ENCODE data around the gene ACD. TPM values are rescaled to one million over a fixed set of nuclear protein-coding genes. Genes with fewer than 3 reads are reported as not detected.

ACD gene
- polyA plus RNA-seq, 1 donor from 2014 or later: 48.6 TPM

GRCh38 chr16:67683767-67684166 is 23.7 kb upstream of the ACD start:
- H3K27me3 Mint-ChIP-seq: no peaks in the 10 kb centered on the region
- H3K36me3 Mint-ChIP-seq: peaks cover 3% of the 10 kb centered on the region
- no peak overlapping the region for H3K4me3 Mint-ChIP-seq
- no peak overlapping the region for H3K27ac Mint-ChIP-seq
- peaks cover 21 to 25% (median 22%) of the 10 kb centered on the region in 3 donors for H3K4me1 Mint-ChIP-seq
- no peaks in the 10 kb centered on the region for H3K9me3 Mint-ChIP-seq

- H3K27ac Mint-ChIP-seq: peak overlapping the region in 1 of 3 donors; percentile 59
- peaks cover 10 to 16% (median 14%) of the 10 kb centered on the region in 3 donors for H3K4me1 Mint-ChIP-seq
- H3K27me3 Mint-ChIP-seq: no peaks in the 10 kb centered on the region
- no peak overlapping the region for H3K4me3 Mint-ChIP-seq
- H3K36me3 Mint-ChIP-seq: peaks cover 1% of the 10 kb centered on the region
- H3K9me3 Mint-ChIP-seq: no peaks in the 10 kb centered on the region
These were observed 20.2 kb upstream of the ACD start for GRCh38 chr16:67679935-67680897.

GRCh38 chr16:67678354-67679023 is 18.4 kb upstream of the ACD start:
- H3K36me3 Mint-ChIP-seq: peaks cover 1% of the 10 kb centered on the region
- peaks cover 2 to 14% (median 8%) of the 10 kb centered on the region in 3 donors for H3K4me1 Mint-ChIP-seq
- H3K27ac Mint-ChIP-seq: no peak overlapping the region
- no peak overlapping the region for H3K4me3 Mint-ChIP-seq
- no peaks in the 10 kb centered on the region for H3K27me3 Mint-ChIP-seq
- H3K9me3 Mint-ChIP-seq: no peaks in the 10 kb centered on the region

GRCh38 chr16:67677712-67678111 is 17.7 kb upstream of the ACD start:
- Mint-ChIP-seq H3K27me3 (no peaks in the 10 kb centered on the region), H3K36me3 (peaks cover 1% of the 10 kb centered on the region), H3K27ac (no peak overlapping the region), H3K9me3 (no peaks in the 10 kb centered on the region), H3K4me1 (peaks cover 2 to 13% (median 12%) of the 10 kb centered on the region in 3 donors), H3K4me3 (no peak overlapping the region)

- Mint-ChIP-seq H3K4me3 (peak overlapping the region in 1 of 4 donors; percentile 3), H3K27ac (no peak overlapping the region), H3K4me1 (peaks cover 6 to 16% (median 15%) of the 10 kb centered on the region in 3 donors), H3K27me3 (no peaks in the 10 kb centered on the region), H3K9me3 (no peaks in the 10 kb centered on the region), H3K36me3 (peaks cover 1% of the 10 kb centered on the region)
These were observed 16.9 kb upstream of the ACD start for GRCh38 chr16:67676939-67677338.

GRCh38 chr16:67676516-67676915 is 16.5 kb upstream of the ACD start:
- Mint-ChIP-seq H3K36me3 (peaks cover 1% of the 10 kb centered on the region), H3K27me3 (no peaks in the 10 kb centered on the region), H3K4me1 (peaks cover 6 to 16% (median 15%) of the 10 kb centered on the region in 3 donors), H3K9me3 (no peaks in the 10 kb centered on the region), H3K4me3 (no peak overlapping the region), H3K27ac (no peak overlapping the region)

- H3K36me3 Mint-ChIP-seq: peaks cover 1% of the 10 kb centered on the region
- no peak overlapping the region for H3K27ac Mint-ChIP-seq
- H3K27me3 Mint-ChIP-seq: no peaks in the 10 kb centered on the region
- H3K4me3 Mint-ChIP-seq: no peak overlapping the region
- peaks cover 6 to 16% (median 16%) of the 10 kb centered on the region in 3 donors for H3K4me1 Mint-ChIP-seq
- no peaks in the 10 kb centered on the region for H3K9me3 Mint-ChIP-seq
These were observed 15.9 kb upstream of the ACD start for GRCh38 chr16:67675999-67676398.

- Mint-ChIP-seq H3K27me3 (no peaks in the 10 kb centered on the region), H3K4me1 (peaks cover 6 to 17% (median 16%) of the 10 kb centered on the region in 3 donors), H3K36me3 (peaks cover 1% of the 10 kb centered on the region), H3K27ac (no peak overlapping the region), H3K4me3 (no peak overlapping the region), H3K9me3 (no peaks in the 10 kb centered on the region)
These were observed 15.5 kb upstream of the ACD start for GRCh38 chr16:67675579-67675935.

GRCh38 chr16:67674851-67675578 is 15.0 kb upstream of the ACD start:
- Mint-ChIP-seq H3K9me3 (no peaks in the 10 kb centered on the region), H3K36me3 (peaks cover 1% of the 10 kb centered on the region), H3K4me1 (peaks cover 6 to 17% (median 16%) of the 10 kb centered on the region in 3 donors), H3K27ac (peak overlapping the region in 1 of 3 donors; percentile 89), H3K27me3 (no peaks in the 10 kb centered on the region), H3K4me3 (no peak overlapping the region)

GRCh38 chr16:67673712-67674580 is 13.9 kb upstream of the ACD start:
- H3K9me3 Mint-ChIP-seq: no peaks in the 10 kb centered on the region
- H3K27me3 Mint-ChIP-seq: no peaks in the 10 kb centered on the region
- H3K4me1 Mint-ChIP-seq: peaks cover 12 to 27% (median 22%) of the 10 kb centered on the region in 3 donors
- peaks cover 1% of the 10 kb centered on the region for H3K36me3 Mint-ChIP-seq
- H3K4me3 Mint-ChIP-seq: no peak overlapping the region
- H3K27ac Mint-ChIP-seq: peak overlapping the region in 2 of 3 donors; percentile 63 to 89

- H3K4me3 Mint-ChIP-seq: peak overlapping the region in 1 of 4 donors; percentile 71
- peaks cover 19 to 33% (median 27%) of the 10 kb centered on the region in 3 donors for H3K4me1 Mint-ChIP-seq
- no peaks in the 10 kb centered on the region for H3K9me3 Mint-ChIP-seq
- H3K27ac Mint-ChIP-seq: peak overlapping the region in 1 of 3 donors; percentile 71
- H3K36me3 Mint-ChIP-seq: peaks cover 1% of the 10 kb centered on the region
- H3K27me3 Mint-ChIP-seq: no peaks in the 10 kb centered on the region
These were observed 12.9 kb upstream of the ACD start for GRCh38 chr16:67672739-67673662.

GRCh38 chr16:67672306-67672705 is 12.2 kb upstream of the ACD start:
- Mint-ChIP-seq H3K36me3 (no peaks in the 10 kb centered on the region), H3K4me1 (peaks cover 23 to 33% (median 29%) of the 10 kb centered on the region in 3 donors), H3K4me3 (peak overlapping the region in 1 of 4 donors; percentile 71), H3K27me3 (no peaks in the 10 kb centered on the region), H3K27ac (peak overlapping the region in 1 of 3 donors; percentile 71), H3K9me3 (no peaks in the 10 kb centered on the region)

GRCh38 chr16:67669499-67670101 is 9.5 kb upstream of the ACD start:
- H3K36me3 Mint-ChIP-seq: no peaks in the 10 kb centered on the region
- peaks cover 23 to 35% (median 30%) of the 10 kb centered on the region in 3 donors for H3K4me1 Mint-ChIP-seq
- no peaks in the 10 kb centered on the region for H3K27me3 Mint-ChIP-seq
- H3K27ac Mint-ChIP-seq: peak overlapping the region in 1 of 3 donors; percentile 89
- H3K4me3 Mint-ChIP-seq: peak overlapping the region in 3 of 4 donors; percentile 64 to 66 (median 65)
- no peaks in the 10 kb centered on the region for H3K9me3 Mint-ChIP-seq
